Measurements from ENCODE around the gene NIP7.

Gene NIP7

GRCh38 chr16:69318177-69318910 is 21.2 kb upstream of the NIP7 start:
- no peak for TF ChIP-seq CTCF (IDR thresholded peaks at IDR 0.05; ENCODE audit: low read depth, low read length, missing control alignments)
- H3K4me3 ChIP-seq (ENCODE audit: low read depth, low read length) = no peak overlapping the region
- DNase-seq (ENCODE audit: low read depth) = no peak
- in situ Hi-C loops (cut with HindIII; ENCODE audit: low sequenced_read_pairs) = no loop called here

GRCh38 chr16:69318911-69319289 is 20.7 kb upstream of the NIP7 start:
- no peak overlapping the region for H3K4me3 ChIP-seq (ENCODE audit: low read depth, low read length)
- TF ChIP-seq CTCF (IDR thresholded peaks at IDR 0.05; ENCODE audit: low read depth, low read length, missing control alignments) = no peak
- in situ Hi-C loops (cut with HindIII; ENCODE audit: low sequenced_read_pairs) = no loop called here
- DNase-seq (ENCODE audit: low read depth) = no peak

GRCh38 chr16:69319381-69319780 is 20.2 kb upstream of the NIP7 start:
- DNase-seq (ENCODE audit: low read depth) = no peak
- in situ Hi-C loops (cut with HindIII; ENCODE audit: low sequenced_read_pairs) = no loop called here
- no peak overlapping the region for H3K4me3 ChIP-seq (ENCODE audit: low read depth, low read length)
- TF ChIP-seq CTCF (IDR thresholded peaks at IDR 0.05; ENCODE audit: low read depth, low read length, missing control alignments) = no peak

GRCh38 chr16:69319826-69320739 is 19.5 kb upstream of the NIP7 start:
- DNase-seq (ENCODE audit: low read depth) = no peak
- in situ Hi-C loops (cut with HindIII; ENCODE audit: low sequenced_read_pairs) = no loop called here
- no peak overlapping the region for H3K4me3 ChIP-seq (ENCODE audit: low read depth, low read length)
- TF ChIP-seq CTCF (IDR thresholded peaks at IDR 0.05; ENCODE audit: low read depth, low read length, missing control alignments) = no peak

GRCh38 chr16:69320740-69321073 is 18.9 kb upstream of the NIP7 start:
- in situ Hi-C loops (cut with HindIII; ENCODE audit: low sequenced_read_pairs) = no loop called here
- TF ChIP-seq CTCF (IDR thresholded peaks at IDR 0.05; ENCODE audit: low read depth, low read length, missing control alignments) = no peak
- DNase-seq (ENCODE audit: low read depth) = no peak
- no peak overlapping the region for H3K4me3 ChIP-seq (ENCODE audit: low read depth, low read length)

GRCh38 chr16:69321080-69321479 is 18.5 kb upstream of the NIP7 start:
- TF ChIP-seq CTCF (IDR thresholded peaks at IDR 0.05; ENCODE audit: low read depth, low read length, missing control alignments) = no peak
- no peak overlapping the region for H3K4me3 ChIP-seq (ENCODE audit: low read depth, low read length)
- DNase-seq (ENCODE audit: low read depth) = no peak
- in situ Hi-C loops (cut with HindIII; ENCODE audit: low sequenced_read_pairs) = no loop called here

Measured in astrocyte of the cerebellum (primary cell).